Body of pancreas (tissue), 4 donors: ENCODE measurements around the gene CYP3A5. TPM values are rescaled to one million over a fixed set of nuclear protein-coding genes. Genes with fewer than 3 reads are reported as not detected.
"Not testable (repeated sequence)": the region's sequence is repeated elsewhere in the genome, so short reads cannot be mapped to it uniquely, and the experiment has no call there.

Source experiments
- ATAC-seq: fragments of 150-250 bp; one replicate; pipeline ENCODE4 v1.9.1; 2016
- DNase-seq, 4 donors: peaks; one replicate each; pipeline ENCODE4 v3.0.0-alpha.2; 2019
- H3K27ac ChIP-seq, 4 donors: fragments of 200-600 bp; sonication (generic); 1 replicate in 3 of 4; 2 replicates in 1 of 4; pipeline versions ENCODE4 v1.5.1 to v1.6.1; 2016 to 2019; ENCODE audit warnings: mild to moderate bottlenecking in 1 of 4, mixed read lengths in 1 of 4, moderate library complexity in 1 of 4
- H3K27me3 ChIP-seq, 2 donors: fragments of 200-600 bp; sonication (generic); one replicate each; pipeline ENCODE4 v1.6.0; 2016; ENCODE audit warnings: mild to moderate bottlenecking in 1 of 2
- H3K36me3 ChIP-seq, 2 donors: fragments of 200-600 bp; sonication (generic); replicated peaks in 1 of 2; 2 replicates each; pipeline ENCODE4 v1.5.1; 2016; ENCODE audit warnings: low read depth in 2 of 2; ENCODE audit not compliant: insufficient read depth in 1 of 2
- H3K4me1 ChIP-seq: fragments of 200-600 bp; sonication (generic); one replicate; pipeline ENCODE4 v1.6.0; 2016
- H3K4me3 ChIP-seq, 2 donors: fragments of 200-600 bp; sonication (generic); 1 replicate in 1 of 2; 2 replicates in 1 of 2; pipeline ENCODE4 v1.5.1; 2016 to 2019
- H3K9me3 ChIP-seq, 3 donors: fragments of 200-600 bp; sonication (generic); 1 replicate in 2 of 3; 2 replicates in 1 of 3; pipeline ENCODE4 v1.5.1; 2016
- POLR2A ChIP-seq, 3 donors: fragments of 450-650 bp; IDR thresholded peaks; one replicate each; pipeline ENCODE4 v1.6.1; 2016; ENCODE audit warnings: antibody characterized with exemption in 3 of 3, mild to moderate bottlenecking in 2 of 3
- WGBS, 2 donors: methylation state at CpG; one replicate each; pipeline ENCODE4 v1.1.5; 2017; 5-methylcytosine and 5-hydroxymethylcytosine counted together
- intact Hi-C: fragments of 100-400 bp; cut with DNase I; formaldehyde crosslinking; loops from one replicate; pipeline ENCODE4 v1.15.1; 2023
- total RNA-seq, 2 donors: library from RNA; depleted of rRNA; stranded (reverse); fragments of >200 nt; gene quantifications; one replicate each; pipeline ENCODE4 v1.1.0, GENCODE V29; 2016
- TF ChIP-seq, protein P1 (sequence below), 7 experiments: fragments of 450-650 bp in 4 of 7; fragments of 200-600 bp in 3 of 7; sonication (generic) in 3 of 7; IDR thresholded peaks; one replicate each; pipeline ENCODE4 v1.5.1; 2016 to 2019; ENCODE audit warnings: antibody characterized with exemption in 7 of 7

CYP3A5 gene
- total RNA-seq, result 100 to 1,000 TPM; 170 to 358 TPM

DNA sequence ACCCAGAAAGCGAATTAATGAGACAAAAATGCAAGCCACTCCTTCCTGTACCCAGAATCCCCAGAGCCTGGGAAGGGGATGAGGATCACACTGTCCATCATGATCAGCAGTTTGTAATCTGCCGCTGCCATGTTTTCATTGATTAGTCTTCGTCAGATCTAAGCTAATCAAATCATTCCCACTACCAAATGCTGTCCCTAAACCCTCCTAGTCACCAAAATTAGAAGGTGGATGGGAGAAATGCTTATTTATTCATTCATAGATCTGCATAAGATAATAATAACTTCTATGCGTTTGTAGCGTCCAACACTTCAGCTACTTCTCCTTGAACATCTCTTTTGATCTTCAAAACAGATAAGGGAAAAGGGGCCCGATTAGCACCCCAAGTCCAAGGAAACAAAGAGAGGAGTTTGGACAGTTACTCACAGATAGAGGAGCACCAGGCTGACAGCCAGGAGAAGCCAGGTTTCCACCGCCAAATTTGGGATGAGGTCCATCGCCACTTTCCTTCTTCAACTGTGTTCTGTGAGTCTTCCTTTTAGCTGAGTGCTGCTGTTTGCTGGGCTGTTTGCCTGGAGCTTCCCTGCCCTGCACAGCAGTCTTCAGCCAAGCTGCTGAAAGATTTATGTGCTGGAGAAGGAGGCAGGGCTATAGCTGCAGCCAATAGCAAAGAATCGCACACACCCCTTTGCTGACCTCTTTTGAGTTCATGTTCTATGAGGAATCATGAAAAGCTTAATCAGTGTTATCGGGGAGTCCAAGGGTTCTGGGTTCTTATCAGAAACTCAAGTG lies at the start of gene CYP3A5:
Gene CYP3A5, minus strand, starts transcription at position 597 of the 792 bp plus-strand sequence. Its CDS starts 100 bp downstream, at position 497.
- Histone ChIP-seq H3K27me3 (no peaks in the 10 kb centered on the region), H3K4me1 (peaks cover 35% of the 10 kb centered on the region), H3K27ac (peak within 1 kb of the TSS; percentile 52 to 78 (median 64)), H3K4me3 (peak within 1 kb of the TSS; percentile 30 to 33), H3K9me3 (no peaks in the 10 kb centered on the region), H3K36me3 (peaks cover 0 to 2% of the 10 kb centered on the region in 2 donors)
- peak; percentile 62 to 99 (median 97) for TF ChIP-seq POLR2A (IDR thresholded peaks at IDR 0.05)
- TF ChIP-seq, protein P1, sequence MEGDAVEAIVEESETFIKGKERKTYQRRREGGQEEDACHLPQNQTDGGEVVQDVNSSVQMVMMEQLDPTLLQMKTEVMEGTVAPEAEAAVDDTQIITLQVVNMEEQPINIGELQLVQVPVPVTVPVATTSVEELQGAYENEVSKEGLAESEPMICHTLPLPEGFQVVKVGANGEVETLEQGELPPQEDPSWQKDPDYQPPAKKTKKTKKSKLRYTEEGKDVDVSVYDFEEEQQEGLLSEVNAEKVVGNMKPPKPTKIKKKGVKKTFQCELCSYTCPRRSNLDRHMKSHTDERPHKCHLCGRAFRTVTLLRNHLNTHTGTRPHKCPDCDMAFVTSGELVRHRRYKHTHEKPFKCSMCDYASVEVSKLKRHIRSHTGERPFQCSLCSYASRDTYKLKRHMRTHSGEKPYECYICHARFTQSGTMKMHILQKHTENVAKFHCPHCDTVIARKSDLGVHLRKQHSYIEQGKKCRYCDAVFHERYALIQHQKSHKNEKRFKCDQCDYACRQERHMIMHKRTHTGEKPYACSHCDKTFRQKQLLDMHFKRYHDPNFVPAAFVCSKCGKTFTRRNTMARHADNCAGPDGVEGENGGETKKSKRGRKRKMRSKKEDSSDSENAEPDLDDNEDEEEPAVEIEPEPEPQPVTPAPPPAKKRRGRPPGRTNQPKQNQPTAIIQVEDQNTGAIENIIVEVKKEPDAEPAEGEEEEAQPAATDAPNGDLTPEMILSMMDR (IDR thresholded peaks at IDR 0.05), result no peak
- 45% methylated on average over 10 of the region's 10 CpGs for whole genome bisulfite sequencing, 2 donors
- intact Hi-C loops, result no loop called here
- DNase-seq, result peak; percentile 79 to 86 (median 83)
- ATAC-seq, result peak; percentile 87

DNA sequence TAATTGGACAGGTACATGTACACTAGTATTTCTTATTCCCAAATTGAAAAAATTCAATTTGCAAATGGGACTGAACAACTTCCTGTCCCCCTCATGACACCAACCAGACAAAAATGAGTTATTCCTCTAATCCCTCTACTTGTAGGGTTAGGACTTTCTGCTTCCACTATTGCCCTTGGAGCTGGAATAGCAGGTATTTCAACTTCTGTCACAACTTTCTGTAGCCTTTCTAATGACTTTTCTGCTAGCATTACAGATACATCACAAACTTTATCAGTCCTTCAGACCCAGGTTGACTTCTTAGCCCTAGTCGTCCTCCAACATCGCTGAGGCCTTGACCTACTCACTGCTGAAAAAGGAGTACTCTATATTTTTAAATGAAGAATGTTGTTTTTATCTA lies 48.8 kb upstream of the CYP3A5 start:
- 12 to 24% methylated on average over 2 of the region's 2 CpGs for WGBS, 2 donors
- intact Hi-C loops, result no loop called here
- Histone ChIP-seq H3K4me1 (peaks cover 48% of the 10 kb centered on the region), H3K4me3 (no peak overlapping the region), H3K9me3 (no peaks in the 10 kb centered on the region), H3K36me3 (no peaks in the 10 kb centered on the region), H3K27ac (peak overlapping the region in 3 of 4 donors; percentile 33 to 56 (median 41)), H3K27me3 (no peaks in the 10 kb centered on the region)
- DNase-seq (no peak), ATAC-seq (peak; percentile 76)
- no peak for TF ChIP-seq POLR2A (IDR thresholded peaks at IDR 0.05)
- TF ChIP-seq, protein P1 (IDR thresholded peaks at IDR 0.05), result no peak

DNA sequence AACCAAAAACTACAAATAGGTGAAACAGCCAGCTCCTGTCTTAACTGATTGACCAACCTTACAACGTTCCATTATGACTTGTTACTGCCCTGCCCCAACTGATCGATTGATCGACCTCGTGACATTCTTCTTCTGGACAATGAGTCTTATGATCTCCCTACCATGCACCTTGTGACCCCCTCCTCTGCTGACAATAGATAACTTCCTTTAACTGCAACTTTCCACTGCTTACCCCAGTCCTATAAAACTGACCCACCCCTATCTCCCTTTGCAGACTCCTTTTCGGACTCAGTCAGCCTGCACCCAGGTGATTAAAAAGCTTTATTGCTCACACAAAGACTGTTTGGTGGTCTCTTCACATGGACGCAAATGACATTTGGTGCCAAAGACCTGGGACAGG lies 43.4 kb upstream of the CYP3A5 start:
- H3K36me3 ChIP-seq, DNase-seq, ATAC-seq, intact Hi-C loops, H3K27me3 ChIP-seq, H3K27ac ChIP-seq, H3K4me3 ChIP-seq, H3K9me3 ChIP-seq: not testable (repeated sequence)
- H3K4me1 ChIP-seq, result peaks cover 20% of the 10 kb centered on the region
- WGBS, 2 donors, result 90 to 92% methylated on average over 6 of the region's 6 CpGs

DNA sequence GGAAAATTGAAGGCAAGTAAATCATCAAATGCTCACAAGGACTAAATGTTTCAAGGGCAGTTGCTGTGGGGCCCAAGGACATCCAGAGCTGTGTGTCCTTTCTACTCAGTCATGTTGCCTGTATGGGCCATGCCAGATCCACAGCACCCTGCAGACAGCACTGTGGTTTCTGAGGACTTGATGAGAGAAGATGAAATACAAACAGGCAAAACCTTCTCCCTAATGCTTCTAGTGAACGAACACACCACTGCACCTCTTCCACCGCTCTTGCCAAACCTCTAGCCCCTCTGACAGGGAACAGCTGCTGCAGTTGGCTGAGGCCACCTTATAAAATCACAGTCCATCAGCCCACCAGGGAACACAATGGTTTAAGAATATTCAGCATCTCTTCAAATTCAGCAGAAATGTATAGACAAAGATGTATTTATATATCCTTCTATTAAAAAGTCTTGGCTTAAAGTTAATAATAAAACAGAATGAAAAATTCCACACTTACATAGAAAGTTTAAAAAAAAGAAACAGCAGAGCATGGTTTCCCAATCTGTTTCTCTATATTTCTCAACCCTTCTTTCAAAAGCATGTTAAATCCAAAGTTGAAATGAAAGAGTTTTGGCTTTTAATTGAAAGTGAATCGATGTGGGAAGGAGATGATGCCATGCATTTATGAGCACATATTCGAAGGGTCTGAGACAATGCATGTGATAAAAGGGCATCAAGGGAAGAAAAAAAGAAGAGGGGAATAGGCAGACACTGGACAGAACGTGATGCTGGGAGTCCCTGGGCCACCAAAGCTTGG lies 41.2 kb upstream of the CYP3A5 start:
- DNase-seq (peak in 1 of 4 donors; percentile 18), ATAC-seq (peak; percentile 47)
- 79 to 93% methylated on average over 5 of the region's 5 CpGs for WGBS, 2 donors
- no peaks in the 10 kb centered on the region for H3K27me3 ChIP-seq
- H3K27ac ChIP-seq, result peak overlapping the region in 3 of 4 donors; percentile 11 to 45 (median 42)
- H3K36me3 ChIP-seq, result no peaks in the 10 kb centered on the region
- TF ChIP-seq POLR2A (IDR thresholded peaks at IDR 0.05), result no peak
- TF ChIP-seq, protein P1 (IDR thresholded peaks at IDR 0.05), result no peak
- H3K4me1 ChIP-seq, result peaks cover 13% of the 10 kb centered on the region
- intact Hi-C loops, result no loop called here
- no peak overlapping the region for H3K4me3 ChIP-seq
- no peaks in the 10 kb centered on the region for H3K9me3 ChIP-seq
